Activated CD4-positive, alpha-beta T cell treated with anti-CD3 and anti-CD28 coated beads, Interleukin-10, Interleukin-2, amounts not matched to agents 100 ng/mL and 50 ng/mL, durations not matched to agents 16 hours and 8 hours (primary cell): Measurements from ENCODE around the gene SLC19A1.

Experiments
- DNase-seq: peaks from one replicate; pipeline ENCODE4 v3.0.0-alpha.2; 2020

SLC19A1 gene

DNA sequence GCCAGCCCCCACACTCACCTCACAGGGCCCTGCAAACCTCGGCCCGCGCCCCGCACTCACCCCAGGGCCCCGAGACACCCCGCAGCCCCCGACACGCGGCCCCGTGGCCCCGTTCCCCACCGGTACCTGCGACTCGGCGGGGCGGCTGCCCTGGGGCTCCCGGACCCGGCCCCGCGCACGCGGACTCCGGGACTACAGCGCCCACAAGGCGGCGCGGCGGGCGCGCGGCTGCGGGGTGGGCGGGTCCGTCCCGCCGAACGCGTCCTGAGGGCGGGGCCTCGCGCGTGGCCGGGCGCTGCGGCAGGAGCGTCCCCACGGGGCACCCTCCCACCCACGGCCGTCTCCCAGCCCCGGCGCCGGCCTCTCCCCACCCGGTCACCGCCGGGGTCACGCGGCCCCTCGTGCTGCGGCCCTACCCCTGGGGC is at the start of gene SLC19A1:
Gene SLC19A1, minus strand, starts transcription at position 199 of the 425 bp plus-strand sequence. CDS start 4,481 bp downstream, outside the sequence.
- peak; percentile 84 for DNase-seq

DNA sequence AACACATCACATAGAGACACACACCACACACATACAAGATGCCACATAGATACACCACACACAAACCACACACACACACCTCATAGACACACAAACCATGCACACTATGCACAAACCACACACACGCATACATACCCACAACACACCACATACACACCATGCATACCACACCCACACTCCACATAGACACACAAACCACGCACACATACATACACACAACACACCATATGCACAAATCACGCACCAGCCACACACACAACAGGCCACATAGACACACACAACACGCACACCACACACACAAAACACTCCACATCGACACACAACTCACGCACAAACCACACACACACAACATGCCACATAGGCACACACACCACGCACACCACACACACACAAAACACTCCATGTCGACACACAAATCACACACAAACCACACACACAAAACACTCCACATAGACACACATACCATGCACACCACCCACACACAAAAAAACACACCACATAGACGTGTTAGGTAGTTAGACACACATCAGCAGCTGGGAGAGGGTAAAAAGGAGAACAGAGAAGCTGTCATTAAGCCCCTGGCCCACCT is 49.5 kb upstream of the SLC19A1 start:
- no peak for DNase-seq

DNA sequence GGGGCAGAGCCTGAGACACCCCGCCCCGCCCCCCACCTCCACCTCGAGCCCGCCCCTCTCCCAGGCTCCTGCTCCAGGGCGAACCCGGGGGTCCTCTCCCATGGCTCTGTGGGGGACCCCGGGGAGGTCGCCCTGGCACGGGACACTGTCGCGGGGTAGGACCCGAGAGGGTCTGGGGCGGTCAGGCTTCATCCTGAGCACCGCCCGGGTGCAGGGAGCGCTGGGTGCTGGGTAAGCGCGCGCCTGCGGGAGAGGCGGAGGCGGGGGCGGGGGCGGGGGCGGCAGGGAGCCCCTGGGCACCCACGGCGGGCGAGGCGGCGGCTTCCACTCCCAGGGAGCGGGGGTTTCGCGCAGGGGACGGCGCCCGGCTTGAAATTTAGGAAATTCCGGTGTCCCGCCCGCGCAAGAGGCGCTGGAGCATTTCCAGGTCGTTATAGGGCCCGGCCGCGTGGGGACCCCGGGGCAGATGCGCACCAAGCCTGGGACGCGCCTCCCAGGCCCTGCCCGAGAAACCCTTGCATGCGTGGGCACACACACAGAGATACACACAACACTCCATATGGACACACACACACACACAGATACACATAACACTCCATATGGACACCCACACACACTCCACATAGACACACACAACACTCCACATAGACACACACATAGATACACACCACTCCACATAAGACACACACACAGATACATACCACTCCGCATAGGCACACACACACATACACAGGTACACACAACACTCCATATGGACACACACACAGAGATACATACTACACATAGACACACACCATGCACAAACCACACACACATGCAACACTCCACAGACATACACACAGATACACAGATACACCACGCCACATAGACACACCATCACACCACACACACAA is 48.7 kb upstream of the SLC19A1 start:
- DNase-seq, result peak; percentile 65

DNA sequence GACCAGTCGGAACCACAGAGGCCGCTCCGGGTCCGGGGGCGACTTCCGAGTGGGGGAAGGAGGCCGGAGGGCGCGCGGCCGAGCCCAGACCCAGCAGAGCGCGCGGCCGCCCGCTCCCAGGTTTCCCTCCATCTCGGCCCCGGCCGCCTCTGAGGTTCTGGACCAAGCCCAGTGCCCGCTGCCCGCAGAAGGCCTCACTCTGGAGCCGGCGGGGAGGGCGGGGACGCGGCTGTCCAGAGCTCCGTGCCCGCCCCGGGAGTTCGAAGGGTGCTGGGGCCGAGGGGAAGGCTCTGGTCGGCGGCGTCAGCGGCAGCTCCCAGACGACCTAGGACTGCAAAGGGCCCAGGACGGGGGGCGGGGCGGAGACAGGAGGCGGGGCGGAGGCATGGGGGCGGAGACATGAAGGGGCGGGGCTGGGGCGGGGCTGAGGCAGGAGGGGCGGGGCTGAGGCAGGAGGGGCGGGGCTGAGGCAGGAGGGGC is 48.0 kb upstream of the SLC19A1 start:
- peak; percentile 85 for DNase-seq

DNA sequence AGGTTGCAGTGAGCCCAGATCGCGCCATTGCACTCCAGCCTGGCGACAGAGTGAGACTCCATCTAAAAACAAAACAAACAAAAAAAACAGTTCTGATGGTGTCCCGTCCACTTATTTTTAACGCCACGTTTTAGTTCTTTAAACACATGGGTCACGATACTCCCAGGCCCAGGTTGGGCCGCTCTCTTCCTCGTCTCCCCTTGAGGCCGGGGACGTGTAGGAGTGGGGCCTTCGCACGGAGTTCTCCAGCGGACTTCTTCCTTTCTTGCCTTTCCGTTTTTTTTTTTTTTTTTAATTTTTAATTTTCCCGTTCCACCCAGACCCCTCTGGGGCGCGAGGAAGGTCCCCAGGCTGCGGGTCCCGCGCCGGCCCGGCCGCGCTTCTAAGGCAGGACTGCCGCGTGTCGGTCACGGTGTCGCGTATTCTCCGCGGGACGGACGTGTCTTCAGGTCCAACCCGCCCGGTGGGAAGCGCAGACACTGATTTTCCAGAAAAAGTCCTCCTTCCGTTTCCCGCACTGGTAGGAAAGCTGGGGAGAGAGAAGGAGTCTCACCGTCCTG is 47.5 kb upstream of the SLC19A1 start:
- DNase-seq, result no peak

DNA sequence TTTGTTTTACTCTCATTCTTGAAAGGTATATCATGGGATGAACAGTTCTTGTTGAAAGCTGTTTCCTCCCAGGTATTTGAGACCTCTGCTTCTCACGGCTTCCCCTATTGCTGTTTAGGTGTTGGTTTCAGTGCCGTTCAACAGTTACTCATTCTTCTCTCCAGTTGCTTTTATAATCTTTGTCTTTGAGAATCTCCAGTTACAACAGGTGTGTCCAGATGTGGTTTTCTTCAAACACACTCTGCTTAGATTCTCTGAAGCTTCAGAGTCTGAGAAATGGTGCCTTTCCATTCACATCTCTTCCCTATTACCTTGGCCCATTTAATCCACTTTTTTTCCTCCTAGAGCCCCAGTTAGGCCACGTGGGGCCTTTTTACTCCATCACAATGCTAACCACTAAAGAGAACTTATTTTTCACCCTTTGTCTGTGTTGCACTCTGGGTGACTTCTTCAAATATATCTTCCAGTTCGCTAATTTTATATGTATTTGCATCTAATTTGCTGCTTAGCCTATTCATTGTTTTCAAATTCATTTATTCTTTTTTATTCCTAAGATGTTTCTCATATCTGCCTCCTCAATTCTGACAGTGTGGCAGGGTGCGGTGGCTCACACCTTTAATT is 46.7 kb upstream of the SLC19A1 start:
- no peak for DNase-seq

DNA sequence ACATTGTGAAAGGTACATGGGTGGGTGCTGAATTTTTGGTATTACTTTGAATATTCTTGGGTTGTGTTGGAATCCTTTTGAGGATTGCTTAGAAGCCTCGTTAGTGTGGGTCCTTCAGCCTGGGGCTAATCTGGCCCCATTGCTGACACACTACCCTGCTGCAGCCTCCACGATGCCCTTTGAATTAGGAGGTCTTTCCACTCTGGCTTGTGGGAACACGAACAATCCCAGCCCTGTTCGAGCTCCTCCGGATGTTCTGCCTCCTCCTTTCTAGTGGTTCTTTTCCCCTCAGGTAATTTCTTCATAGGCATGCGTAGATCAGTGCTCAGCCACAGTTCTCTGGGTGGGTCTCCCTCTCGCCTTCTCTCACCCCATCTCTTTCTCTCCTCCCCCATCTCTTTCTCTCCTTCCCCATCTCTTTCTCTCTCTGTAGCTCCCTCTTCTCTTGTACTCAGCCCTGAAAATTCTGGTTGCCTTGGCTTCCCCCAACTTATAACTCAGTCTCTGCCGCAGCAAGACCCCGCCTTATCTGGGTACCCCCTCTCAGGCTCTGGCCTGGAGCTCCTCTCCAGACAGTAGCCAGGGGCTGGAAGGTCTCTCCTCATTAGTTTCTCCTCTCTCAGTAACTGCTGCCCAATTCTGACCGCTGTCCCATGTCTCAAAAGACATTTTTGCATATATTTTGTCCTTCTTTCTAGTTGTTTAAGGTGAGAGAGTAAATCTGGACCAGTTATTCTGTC is 46.0 kb upstream of the SLC19A1 start:
- DNase-seq, result no peak

DNA sequence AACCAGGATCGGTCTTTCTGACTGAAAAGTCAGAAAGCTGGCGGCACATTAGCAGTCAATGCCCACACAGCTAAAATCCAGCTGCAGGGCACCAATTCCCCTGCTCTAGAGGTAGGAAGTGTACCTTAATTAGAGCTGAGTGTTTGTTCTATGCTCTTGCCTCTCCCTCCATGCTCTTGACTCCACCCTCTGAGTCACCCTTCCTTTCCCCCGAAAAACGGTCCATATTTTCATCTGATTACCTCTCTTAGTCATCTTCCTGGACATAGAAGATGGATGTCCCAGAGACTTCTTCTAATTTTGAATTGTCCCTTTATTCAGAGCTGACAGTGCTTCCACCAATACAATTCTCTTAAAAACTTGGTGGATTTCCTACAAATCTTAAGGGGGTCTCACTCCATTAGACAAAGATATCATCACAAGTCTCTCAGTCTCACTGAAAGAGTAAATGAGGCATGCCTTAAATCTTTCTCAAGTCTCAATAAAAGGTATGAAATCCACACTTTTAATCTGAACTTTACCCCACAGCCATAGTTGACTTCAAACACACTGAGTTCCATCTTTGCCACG is 44.1 kb upstream of the SLC19A1 start:
- DNase-seq, result no peak

DNA sequence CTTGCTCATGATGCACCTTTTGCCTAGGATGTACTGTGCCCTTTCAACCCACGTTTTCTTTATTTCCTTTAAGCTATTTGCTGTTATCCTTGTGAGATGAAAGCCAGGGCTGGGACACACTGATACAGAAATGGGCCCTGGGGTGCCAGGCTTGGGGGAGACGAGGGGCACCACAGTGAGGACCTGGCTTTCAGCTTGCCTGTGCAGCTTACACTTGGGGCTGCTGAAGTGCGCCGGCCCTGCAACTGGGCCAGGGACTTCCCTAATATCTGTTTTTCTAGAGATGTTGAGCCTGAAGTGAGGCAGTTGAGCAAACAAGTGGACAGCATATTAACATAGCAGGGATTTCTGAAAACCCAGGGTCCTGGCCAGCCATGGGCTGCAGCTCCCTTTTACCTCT is 42.5 kb upstream of the SLC19A1 start:
- no peak for DNase-seq

DNA sequence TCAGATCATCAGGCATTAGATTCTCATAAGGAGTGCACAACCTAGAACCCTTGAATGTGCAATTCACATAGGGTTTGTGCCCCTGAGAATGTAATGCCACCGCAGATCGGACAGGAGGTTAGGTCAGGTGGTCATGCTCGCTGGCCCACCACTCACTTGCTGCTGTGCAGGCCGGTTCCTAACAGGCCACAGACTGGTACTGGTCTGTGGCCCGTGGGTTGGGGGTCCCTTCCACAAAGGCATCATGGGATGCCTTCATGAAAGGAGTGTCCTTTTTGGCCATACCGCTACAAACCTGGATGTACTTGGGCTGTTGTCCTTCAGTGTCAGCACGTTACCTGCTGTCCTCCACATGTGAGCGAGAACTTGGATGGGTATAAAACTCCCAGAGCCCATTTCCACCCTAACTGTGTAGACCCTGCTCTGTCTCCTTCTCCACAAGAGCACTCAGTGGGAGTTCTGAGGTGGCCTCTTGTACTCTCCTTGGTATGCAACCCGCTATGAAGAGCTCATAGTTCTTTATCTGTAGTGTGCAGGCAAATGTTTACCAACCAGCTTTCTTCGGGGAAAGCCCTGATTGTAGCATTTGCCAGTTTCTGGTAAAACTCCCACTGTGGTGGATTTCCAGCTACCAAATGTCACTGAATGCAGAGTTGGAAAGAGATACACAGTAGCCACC is 41.7 kb upstream of the SLC19A1 start:
- no peak for DNase-seq

DNA sequence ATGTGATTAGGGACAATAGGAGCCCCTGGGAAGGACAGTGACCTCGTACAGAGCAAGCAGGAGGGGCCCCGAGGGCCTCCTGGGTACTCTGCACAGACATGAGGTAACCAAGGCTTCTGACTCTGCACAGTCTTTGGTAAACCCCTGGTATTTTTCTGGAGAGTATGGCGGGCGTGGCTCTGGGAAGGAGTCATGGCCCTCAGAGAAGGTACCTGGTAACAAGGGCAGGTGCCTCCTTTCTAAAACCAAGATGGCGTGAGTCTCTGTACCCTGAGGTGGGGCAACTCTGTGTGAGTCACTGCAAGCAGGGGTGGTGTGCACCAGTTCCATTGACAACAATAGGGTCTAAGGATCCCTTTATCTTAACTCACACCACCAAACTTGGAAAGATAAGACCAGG is 39.9 kb upstream of the SLC19A1 start:
- no peak for DNase-seq

DNA sequence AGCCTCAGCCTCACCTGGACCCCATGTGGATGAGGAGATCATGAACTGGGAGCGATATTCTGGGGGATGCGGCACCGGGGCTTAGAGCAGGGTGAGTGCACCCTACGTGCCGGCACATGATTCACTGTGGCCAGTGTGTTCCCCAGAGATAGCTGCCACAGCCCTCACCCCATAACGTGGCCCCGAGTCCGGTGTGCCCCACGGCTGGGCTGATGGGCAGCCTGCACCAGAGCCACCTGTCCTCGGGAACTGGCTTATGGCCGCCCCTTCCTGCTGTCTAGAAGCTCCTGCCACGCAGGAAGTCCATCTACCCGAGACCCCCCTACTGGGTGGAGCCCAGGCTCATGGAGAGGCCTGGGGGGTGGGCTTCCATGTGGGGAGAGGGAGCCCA is 39.1 kb upstream of the SLC19A1 start:
- DNase-seq, result no peak

DNA sequence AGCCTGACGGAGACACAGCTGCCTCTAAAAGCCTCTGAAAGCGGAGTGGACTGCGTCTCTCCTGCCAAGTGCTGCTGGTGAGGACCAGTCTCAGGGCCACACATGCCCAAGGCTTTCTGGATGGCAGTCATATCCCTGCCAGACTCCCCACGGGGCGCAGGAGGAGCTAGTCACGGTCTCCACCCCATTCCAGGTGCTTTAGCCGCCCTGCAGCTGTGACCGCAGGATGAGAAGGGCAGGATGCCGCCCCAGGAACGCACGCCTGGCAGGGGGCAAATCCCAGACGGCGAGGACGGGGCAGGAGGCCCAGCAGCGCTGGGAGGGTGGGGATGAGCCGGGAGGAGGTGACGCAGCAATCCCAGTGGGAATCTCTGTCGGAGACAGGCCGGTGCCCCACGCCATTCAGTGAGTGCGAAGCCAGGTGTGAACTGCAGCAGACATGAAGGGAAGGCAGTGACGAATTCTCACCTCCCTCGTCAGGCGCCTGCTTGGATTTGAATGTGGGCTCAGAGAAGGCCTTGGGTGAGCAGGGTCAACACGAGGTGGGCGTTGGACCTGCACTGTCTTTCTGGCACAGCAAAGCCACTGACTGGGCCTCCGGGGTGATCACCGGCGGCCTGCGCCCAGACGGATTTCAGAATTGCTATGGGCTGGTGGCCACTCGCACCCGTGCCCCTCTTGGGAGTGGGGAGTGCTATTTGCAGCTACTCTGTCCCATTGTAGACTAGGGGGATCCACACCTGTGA is 38.5 kb upstream of the SLC19A1 start:
- DNase-seq, result no peak

DNA sequence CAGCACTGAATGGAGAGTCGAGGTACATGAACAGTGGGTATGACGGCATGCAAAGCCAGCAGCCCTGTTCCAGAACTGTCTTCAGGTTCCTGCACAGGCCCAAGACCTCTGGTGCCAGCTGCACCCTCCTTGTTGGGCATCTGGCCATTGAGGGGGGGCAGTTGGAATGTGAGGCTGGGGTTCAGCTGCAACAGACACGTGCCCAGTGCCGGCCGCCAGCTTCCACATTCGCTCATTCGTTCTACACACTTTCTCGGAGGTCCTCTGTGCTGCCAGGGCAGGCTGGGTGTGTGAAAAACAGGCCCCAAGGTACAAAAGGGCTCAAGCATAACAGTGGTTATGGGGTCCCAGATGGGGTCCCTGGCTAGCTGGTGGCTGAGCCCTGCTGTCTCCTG is 37.9 kb upstream of the SLC19A1 start:
- no peak for DNase-seq

DNA sequence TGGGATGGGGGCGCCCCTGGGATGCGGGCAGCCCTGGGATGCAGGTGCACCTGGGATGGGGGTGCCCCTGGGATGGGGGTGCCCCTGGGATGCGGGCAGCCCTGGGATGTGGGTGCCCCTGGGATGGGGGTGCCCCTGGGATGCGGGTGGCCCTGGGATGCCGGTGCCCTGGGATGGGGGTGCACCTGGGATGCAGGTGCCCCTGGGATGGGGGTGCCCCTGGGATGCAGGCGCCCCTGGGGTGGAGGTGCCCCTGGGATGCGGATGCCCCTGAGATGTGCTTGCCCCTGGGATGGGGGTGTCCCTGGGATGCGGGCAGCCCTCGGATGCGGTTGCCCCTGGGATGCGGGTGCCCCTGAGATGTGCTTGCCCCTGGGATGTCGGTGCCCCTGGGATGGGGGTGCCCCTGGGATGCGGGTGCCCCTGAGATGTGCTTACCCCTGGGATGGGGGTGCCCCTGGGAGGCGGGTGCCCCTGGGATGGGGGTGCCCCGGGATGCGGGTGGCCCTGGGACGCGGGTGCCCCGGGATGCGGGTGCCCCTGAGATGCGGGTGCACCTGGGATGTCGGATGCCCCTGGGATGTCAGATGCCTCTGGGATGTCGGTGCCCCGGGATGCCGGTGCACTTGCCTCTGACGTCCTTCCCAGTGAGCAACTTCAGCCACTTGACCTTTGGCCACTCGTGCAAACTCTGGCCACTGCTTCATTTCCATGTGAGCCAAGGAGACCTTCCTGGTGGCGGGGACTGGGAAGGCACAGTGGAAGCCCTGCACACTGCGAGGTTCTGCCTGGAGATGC is 37.3 kb upstream of the SLC19A1 start:
- DNase-seq, result no peak

DNA sequence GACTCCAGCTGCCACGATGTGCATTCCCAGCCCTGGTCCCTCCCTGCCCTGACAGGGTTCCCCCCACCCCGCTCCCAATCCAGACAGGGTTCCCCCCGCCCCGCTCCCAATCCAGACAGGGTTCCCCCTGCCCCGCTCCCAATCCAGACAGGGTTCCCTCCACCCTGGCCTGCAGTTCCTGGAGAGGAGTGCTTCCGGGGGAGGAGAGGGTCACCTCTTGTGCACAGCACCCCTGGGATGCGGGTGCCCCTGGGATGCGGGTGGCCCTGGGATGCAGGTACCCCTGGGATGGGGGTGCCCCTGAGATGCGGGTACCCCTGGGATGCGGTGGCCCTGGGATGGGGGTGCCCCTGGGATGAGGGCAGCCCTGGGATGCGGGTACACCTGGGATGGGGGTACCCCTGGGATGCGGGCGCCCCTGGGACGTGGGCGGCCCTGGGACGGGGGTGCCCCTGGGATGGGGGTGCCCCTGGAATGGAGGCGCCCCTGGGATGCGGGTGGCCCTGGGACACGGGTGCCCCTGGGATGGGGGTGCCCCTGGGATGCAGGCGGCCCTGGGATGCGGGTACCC is 36.7 kb upstream of the SLC19A1 start:
- DNase-seq, result no peak

DNA sequence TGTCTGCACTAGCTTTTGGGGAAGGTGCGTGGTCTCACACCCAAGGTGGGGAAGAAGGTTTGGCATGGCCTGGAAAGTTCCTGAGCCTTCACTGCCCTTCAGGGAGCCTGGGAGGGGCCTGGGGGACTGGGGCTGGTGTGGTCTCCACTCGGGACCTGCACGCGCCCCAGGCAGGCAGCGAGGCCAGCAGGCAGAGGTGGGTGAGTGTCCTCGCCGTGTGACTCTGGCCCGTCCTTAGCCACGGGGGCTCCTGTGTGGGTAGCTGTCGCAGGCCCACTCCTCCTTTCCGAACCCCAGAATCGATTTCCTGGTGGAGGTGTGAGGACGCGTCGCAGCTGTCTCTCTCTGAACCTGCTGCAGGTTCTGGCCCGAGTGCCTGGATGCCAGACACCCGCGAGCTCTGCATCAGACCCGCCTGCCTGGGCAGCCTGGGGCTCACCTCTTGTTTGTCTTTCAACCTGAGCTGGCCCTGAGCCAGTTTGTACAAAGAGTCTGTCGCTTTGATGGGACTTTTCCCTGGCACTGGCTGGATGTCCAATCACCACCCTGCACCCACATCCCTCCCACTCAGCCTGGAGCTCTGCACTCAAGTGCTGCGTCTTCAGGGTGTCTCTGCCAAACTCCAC is 36.0 kb upstream of the SLC19A1 start:
- no peak for DNase-seq

DNA sequence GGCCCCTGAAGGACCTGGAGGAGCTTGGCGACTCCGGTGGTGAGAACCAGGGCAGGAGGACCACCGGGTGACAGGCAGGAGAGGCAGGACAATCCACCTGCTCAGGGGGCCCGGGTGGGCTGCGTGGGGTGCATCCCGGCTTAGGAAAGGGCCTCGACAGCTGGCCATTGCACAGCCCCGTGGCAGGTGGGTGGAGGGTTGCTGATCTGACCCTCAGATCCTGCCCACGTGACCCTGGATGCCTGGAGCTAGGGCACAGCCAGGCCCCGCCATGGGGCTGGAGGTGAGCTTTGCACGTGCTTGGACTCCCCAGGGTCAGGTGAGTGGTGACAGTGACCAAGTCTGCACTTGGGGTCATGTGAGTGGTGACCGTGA is 35.5 kb upstream of the SLC19A1 start:
- no peak for DNase-seq
